ENCODE measurements around the gene TMEM126A. TPM values are rescaled to one million over a fixed set of nuclear protein-coding genes. Genes with fewer than 3 reads are reported as not detected.
"Not testable (repeated sequence)": the region's sequence is repeated elsewhere in the genome, so short reads cannot be mapped to it uniquely, and the experiment has no call there.

The TMEM126A gene
- total RNA-seq: 15.9 and 44.8 TPM in 2 replicates

- DNase-seq (ENCODE audit: low read depth): peak; percentile 74
These were observed at the start of gene TMEM126A for GRCh38 chr11:85647604-85648299. TMEM126A (plus strand) TSS chr11:85647967; CDS start chr11:85650256, 2,289 bp downstream.

GRCh38 chr11:85599083-85599482 is 48.7 kb upstream of the TMEM126A start:
- DNase-seq (ENCODE audit: low read depth): no peak

GRCh38 chr11:85602526-85603213 is 45.1 kb upstream of the TMEM126A start:
- no peak for DNase-seq (ENCODE audit: low read depth)

GRCh38 chr11:85603220-85603619 is 44.5 kb upstream of the TMEM126A start:
- DNase-seq (ENCODE audit: low read depth): no peak

- not testable (repeated sequence) for DNase-seq (ENCODE audit: low read depth)
These were observed 41.5 kb upstream of the TMEM126A start for GRCh38 chr11:85606237-85606636.

- not testable (repeated sequence) for DNase-seq (ENCODE audit: low read depth)
These were observed 39.1 kb upstream of the TMEM126A start for GRCh38 chr11:85608621-85609020.

GRCh38 chr11:85609286-85609685 is 38.5 kb upstream of the TMEM126A start:
- not testable (repeated sequence) for DNase-seq (ENCODE audit: low read depth)

GRCh38 chr11:85611643-85612042 is 36.1 kb upstream of the TMEM126A start:
- DNase-seq (ENCODE audit: low read depth): not testable (repeated sequence)

GRCh38 chr11:85619499-85619898 is 28.3 kb upstream of the TMEM126A start:
- DNase-seq (ENCODE audit: low read depth): peak; percentile 65

- DNase-seq (ENCODE audit: low read depth): peak; percentile 54
These were observed 27.5 kb upstream of the TMEM126A start for GRCh38 chr11:85620256-85620655.

GRCh38 chr11:85626496-85626895 is 21.3 kb upstream of the TMEM126A start:
- no peak for DNase-seq (ENCODE audit: low read depth)

- peak; percentile 57 for DNase-seq (ENCODE audit: low read depth)
These were observed 20.3 kb upstream of the TMEM126A start, which contains the start of gene DLG2 for GRCh38 chr11:85627332-85627997. DLG2 (minus strand) TSS chr11:85627344.

GRCh38 chr11:85627998-85628770 is 19.6 kb upstream of the TMEM126A start, which contains the start of gene TMEM126B:
TMEM126B (plus strand) TSS chr11:85628593; CDS start chr11:85628608, 15 bp downstream.
- peak; percentile 91 for DNase-seq (ENCODE audit: low read depth)

GRCh38 chr11:85628771-85629341 is 18.9 kb upstream of the TMEM126A start:
- DNase-seq (ENCODE audit: low read depth): no peak

- DNase-seq (ENCODE audit: low read depth): no peak
These were observed 13.0 kb upstream of the TMEM126A start for GRCh38 chr11:85634747-85635146.

- DNase-seq (ENCODE audit: low read depth): no peak
These were observed 4.6 kb upstream of the TMEM126A start for GRCh38 chr11:85643191-85643614.

GRCh38 chr11:85647078-85647477 is 689 bp upstream of the TMEM126A start:
- no peak for DNase-seq (ENCODE audit: low read depth)

GRCh38 chr11:85651118-85651517 is 3.4 kb downstream of the TMEM126A start:
- DNase-seq (ENCODE audit: low read depth): no peak

GRCh38 chr11:85652786-85653447 is 5.2 kb downstream of the TMEM126A start:
- no peak for DNase-seq (ENCODE audit: low read depth)

GRCh38 chr11:85654343-85654742 is 6.6 kb downstream of the TMEM126A start:
- not testable (repeated sequence) for DNase-seq (ENCODE audit: low read depth)

GRCh38 chr11:85656777-85657176 is 9.0 kb downstream of the TMEM126A start:
- DNase-seq (ENCODE audit: low read depth): no peak
